ENCODE measurements around the gene DSP.

Gene DSP, protein sequence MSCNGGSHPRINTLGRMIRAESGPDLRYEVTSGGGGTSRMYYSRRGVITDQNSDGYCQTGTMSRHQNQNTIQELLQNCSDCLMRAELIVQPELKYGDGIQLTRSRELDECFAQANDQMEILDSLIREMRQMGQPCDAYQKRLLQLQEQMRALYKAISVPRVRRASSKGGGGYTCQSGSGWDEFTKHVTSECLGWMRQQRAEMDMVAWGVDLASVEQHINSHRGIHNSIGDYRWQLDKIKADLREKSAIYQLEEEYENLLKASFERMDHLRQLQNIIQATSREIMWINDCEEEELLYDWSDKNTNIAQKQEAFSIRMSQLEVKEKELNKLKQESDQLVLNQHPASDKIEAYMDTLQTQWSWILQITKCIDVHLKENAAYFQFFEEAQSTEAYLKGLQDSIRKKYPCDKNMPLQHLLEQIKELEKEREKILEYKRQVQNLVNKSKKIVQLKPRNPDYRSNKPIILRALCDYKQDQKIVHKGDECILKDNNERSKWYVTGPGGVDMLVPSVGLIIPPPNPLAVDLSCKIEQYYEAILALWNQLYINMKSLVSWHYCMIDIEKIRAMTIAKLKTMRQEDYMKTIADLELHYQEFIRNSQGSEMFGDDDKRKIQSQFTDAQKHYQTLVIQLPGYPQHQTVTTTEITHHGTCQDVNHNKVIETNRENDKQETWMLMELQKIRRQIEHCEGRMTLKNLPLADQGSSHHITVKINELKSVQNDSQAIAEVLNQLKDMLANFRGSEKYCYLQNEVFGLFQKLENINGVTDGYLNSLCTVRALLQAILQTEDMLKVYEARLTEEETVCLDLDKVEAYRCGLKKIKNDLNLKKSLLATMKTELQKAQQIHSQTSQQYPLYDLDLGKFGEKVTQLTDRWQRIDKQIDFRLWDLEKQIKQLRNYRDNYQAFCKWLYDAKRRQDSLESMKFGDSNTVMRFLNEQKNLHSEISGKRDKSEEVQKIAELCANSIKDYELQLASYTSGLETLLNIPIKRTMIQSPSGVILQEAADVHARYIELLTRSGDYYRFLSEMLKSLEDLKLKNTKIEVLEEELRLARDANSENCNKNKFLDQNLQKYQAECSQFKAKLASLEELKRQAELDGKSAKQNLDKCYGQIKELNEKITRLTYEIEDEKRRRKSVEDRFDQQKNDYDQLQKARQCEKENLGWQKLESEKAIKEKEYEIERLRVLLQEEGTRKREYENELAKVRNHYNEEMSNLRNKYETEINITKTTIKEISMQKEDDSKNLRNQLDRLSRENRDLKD (N-terminal part only)

DNA sequence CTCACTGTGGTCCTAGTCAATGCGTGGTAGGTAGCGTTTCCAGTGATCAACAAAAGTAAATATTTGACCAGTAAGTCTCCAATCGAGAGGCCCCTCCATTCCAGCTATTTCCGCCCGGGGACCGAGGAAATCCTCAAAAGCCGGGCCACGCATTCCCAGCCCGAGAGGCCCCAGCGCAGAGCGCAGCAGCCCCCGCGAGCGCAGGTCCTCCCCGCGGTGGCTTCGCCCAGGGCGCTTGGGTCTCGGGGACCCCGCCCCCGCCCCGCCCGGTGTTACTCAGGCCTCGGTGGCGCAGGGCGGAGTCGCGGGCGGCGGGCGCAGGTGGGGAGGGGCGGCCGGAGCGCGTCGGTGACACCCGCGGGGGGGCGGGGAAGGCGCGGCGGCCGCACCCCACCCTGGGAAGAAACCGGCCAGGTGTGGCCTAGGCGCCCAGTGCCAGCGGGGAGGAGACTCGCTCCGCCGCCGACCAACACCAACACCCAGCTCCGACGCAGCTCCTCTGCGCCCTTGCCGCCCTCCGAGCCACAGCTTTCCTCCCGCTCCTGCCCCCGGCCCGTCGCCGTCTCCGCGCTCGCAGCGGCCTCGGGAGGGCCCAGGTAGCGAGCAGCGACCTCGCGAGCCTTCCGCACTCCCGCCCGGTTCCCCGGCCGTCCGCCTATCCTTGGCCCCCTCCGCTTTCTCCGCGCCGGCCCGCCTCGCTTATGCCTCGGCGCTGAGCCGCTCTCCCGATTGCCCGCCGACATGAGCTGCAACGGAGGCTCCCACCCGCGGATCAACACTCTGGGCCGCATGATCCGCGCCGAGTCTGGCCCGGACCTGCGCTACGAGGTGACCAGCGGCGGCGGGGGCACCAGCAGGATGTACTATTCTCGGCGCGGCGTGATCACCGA is at the start of gene DSP:
DSP (plus strand) TSS at position 497 of the 890 bp plus-strand sequence; CDS start at position 742, 245 bp downstream.
- DNase-seq = no peak

GRCh38 chr6:7493866-7494265 is 47.6 kb upstream of the DSP start:
- DNase-seq = no peak

DNA sequence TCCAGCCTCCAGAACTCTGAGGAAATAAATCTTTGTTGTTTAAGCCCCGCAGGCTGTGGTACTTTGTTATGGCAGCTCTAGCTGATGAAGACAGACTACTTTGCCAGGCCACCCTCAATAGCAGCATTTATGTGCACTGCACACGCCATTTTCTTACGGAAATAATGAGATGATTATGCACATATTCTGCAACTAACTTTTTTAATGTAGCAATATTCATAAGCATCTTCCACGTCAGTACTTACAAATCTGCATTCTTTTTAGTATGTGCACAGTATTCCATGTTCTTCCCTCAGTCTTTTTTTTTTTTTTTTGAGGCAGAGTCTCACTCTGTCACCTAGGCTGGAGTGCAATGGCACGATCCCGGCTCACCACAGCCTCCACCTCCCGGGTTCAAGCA is 46.8 kb upstream of the DSP start:
- no peak for DNase-seq

GRCh38 chr6:7496266-7496875 is 45.1 kb upstream of the DSP start:
- no peak for DNase-seq

DNA sequence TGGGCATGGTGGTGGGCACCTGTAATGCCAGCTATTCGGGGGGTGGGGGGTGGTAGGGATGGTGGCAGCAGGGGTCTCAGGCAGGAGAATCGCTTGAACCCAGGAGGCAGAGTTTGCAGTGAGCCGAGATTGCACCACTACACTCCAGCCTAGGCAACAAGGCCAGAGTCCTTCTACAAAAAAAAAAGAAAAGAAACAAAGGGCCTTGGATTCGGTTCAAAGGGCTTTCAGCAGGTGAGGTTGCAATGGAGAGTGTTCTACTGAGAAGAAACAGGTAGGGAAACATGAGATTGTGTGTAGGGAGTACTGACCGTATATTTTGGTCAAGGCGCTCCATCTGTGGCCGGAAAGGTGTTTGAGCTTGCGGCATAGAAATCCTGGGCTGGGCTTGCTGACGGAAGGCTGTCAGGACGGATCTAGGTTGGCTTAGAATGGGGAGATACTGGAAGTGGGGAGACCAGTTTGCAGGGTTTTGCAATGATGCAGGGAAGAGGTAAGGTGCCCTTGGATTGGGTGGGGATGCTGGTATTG is 40.7 kb upstream of the DSP start:
- no peak for DNase-seq

DNA sequence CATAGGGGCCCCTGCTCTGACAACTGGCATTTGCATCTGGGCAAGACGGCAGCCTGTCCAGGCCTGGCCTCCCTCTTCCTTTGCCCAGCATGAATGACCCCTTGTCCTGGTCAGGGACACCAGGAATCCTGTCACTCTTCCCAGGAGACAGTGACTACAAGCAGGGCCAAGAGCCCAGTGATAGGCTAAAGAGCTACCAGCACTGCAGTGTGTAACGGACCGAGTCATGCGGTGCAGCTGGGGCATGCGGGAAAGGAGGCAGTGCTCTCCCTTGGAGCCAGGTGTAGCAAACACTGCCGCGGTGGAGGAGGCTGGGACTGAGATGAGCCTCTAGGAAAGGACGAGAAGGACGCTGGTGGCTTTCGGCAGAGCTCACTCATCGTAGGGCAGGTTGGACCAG is 38.7 kb upstream of the DSP start:
- no peak for DNase-seq

DNA sequence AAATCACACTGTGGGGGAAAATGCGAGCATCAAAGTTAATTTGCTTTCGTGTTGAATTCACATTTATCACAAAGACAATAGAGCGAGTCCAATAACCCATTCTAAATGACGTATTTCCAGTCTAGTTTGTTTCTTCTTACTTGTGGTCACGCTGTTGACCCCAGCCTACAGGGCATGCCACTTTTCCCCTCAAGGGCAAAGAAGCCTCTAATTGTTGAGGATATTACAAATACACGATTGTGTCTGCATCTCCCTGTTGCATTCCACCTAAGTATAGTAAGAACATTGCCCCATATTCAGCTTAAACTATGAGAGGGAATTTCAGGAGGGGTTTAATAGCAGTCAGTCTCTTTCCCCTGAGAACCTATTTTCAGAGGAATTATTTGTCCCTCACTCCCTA is 37.4 kb upstream of the DSP start:
- no peak for DNase-seq

DNA sequence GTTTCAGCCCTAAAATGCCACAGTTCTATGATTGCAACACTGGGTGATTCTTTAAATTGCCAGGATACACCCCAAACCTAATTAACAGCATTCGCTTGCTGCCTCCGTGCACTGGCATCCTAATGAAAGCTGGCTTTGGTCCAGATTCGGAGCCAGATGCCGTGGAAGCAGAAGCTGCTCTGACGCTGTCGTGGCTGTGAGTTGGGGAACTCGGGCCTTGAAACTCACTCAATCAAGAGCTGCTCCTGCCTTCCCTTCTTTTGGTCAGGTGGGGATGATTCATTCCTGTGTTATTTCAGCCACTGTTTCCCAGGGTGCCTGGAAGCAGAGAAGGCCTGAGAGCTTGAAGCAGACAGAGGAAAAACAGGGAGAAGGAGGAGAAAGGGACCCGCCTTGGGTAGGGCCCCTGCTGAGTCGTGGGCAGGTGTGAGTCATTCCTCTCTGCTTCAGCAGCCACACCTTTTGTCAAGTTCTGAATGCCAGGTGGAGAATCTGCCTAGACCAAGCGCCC is 36.2 kb upstream of the DSP start:
- DNase-seq = peak; percentile 32

DNA sequence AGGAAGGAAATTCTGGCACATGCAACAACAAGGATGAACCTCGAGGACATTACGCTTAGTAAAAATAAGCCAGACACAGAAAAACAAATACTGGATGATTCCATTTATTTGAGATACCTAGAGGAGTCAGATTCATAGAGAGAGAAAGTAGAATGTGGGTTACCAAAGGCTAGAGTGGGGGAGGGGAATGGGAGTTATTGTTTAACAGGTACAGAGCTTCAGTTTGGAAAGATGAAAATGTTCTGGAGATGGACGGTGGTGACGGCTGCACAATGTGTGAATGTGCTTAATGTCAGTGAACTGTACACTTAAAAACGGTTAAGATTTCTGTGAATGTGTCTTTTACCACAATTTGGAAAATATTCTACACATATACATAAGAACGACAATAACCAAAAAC is 33.9 kb upstream of the DSP start:
- DNase-seq = no peak

- no peak for DNase-seq
Observed at GRCh38 chr6:7512320-7512719, 29.2 kb upstream of the DSP start.

GRCh38 chr6:7513529-7513928 is 27.9 kb upstream of the DSP start:
- DNase-seq = no peak

DNA sequence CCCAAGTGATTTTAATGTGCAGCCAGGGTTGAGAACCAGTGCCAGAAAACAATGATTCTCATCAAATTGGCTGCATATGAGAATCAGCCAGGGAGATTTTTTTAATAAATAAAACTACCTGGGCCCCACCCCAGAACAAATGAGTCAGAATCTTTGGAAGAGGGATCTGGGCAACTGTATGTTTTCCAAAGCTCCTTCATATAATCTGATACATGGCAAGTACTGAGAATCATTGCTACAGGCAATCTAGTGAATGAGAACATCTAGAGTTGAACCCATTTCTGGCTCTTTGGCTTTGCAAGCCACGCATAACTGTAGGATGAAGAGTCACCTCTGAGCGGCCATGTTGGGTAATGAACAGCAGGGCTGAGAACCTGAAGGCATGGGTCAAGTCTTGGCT is 26.1 kb upstream of the DSP start:
- DNase-seq = no peak

GRCh38 chr6:7518877-7519276 is 22.6 kb upstream of the DSP start:
- no peak for DNase-seq

DNA sequence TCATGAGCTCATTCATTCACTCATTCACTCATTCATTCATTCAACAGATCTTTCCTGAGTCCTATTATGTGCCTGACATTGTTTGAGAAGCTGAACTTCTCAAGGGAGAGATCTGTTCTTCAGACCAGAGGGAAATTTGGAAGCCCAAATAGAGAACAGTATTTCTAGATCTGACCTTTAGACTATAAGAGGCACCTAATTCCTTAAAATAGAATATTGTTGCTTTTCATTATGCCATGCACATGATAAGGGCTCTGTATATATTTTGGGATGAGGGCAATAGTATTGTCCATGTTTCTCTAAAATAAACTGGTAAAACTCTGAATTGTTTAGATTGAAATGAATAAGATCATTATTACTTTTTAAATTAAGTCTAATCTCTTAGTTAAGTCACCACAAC is 18.6 kb upstream of the DSP start:
- no peak for DNase-seq

DNA sequence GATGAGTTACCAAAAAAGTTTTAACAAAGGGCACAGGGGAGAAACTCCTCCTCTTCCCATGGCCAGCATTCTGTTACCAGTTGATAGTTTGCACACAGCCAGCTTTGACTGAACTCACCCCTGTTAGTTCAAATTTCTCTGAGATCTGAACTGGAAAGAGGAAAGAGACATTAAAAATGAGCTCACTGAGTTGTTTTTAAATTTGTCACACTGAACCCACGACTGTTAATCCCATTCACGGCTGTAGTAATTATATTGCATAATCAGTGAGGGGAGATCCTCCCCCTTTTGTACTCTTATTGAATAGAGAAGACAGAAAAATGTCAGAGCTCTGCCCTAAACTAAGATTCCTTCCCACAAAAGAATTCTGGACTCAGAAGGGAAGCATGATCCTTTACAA is 17.5 kb upstream of the DSP start:
- DNase-seq = no peak

GRCh38 chr6:7526755-7527154 is 14.7 kb upstream of the DSP start:
- no peak for DNase-seq

- DNase-seq = no peak
Observed at GRCh38 chr6:7528565-7528964, 12.9 kb upstream of the DSP start.

DNA sequence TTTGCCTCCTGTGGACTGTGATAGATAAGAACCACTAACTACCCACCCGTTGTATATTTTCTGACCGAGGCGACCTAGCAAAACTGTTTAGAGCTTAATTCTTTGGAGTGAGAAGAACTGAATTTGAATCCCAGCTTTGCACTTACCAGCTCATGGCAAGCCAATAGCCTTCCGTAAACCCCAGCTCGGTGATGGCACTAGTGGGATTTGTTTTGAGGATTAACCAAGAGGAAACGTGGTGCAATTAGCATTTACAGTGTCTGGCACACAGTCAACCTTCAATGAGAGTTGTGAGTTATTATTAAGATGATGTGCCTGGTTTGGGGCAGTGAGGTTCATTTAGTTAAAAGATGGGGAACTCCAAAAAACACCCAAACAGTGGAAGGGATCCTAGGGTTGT is 12.3 kb upstream of the DSP start:
- DNase-seq = no peak

- peak; percentile 14 for DNase-seq
Observed at GRCh38 chr6:7532232-7532631, 9.2 kb upstream of the DSP start.

GRCh38 chr6:7532821-7533220 is 8.7 kb upstream of the DSP start:
- DNase-seq = no peak

GRCh38 chr6:7534192-7534591 is 7.3 kb upstream of the DSP start:
- no peak for DNase-seq

Data from NCI-H1417 treated with DMSO at 0.1 percent for 48 hours (cell line).